Measurements from ENCODE around the gene XYLB.

The XYLB gene

GRCh38 chr3:38371541-38372213 lies 25.1 kb downstream of the XYLB start:
- no peak overlapping the region for H3K4me3 ChIP-seq (ENCODE audit: low read length)
- TF ChIP-seq CTCF (conservative IDR thresholded peaks at IDR 0.05; ENCODE audit: low read length), result no peak
- DNase-seq (ENCODE audit: low read depth), result no peak

- TF ChIP-seq CTCF (conservative IDR thresholded peaks at IDR 0.05; ENCODE audit: low read length), result no peak
- no peak for DNase-seq (ENCODE audit: low read depth)
- no peak overlapping the region for H3K4me3 ChIP-seq (ENCODE audit: low read length)
Measured at GRCh38 chr3:38372214-38372601, 25.6 kb downstream of the XYLB start.

- no peak overlapping the region for H3K4me3 ChIP-seq (ENCODE audit: low read length)
- TF ChIP-seq CTCF (conservative IDR thresholded peaks at IDR 0.05; ENCODE audit: low read length), result no peak
- no peak for DNase-seq (ENCODE audit: low read depth)
Measured at GRCh38 chr3:38374221-38374620, 27.6 kb downstream of the XYLB start.

GRCh38 chr3:38375072-38375471 lies 28.5 kb downstream of the XYLB start:
- no peak overlapping the region for H3K4me3 ChIP-seq (ENCODE audit: low read length)
- DNase-seq (ENCODE audit: low read depth), result no peak
- no peak for TF ChIP-seq CTCF (conservative IDR thresholded peaks at IDR 0.05; ENCODE audit: low read length)

- H3K4me3 ChIP-seq (ENCODE audit: low read length), result no peak overlapping the region
- TF ChIP-seq CTCF (conservative IDR thresholded peaks at IDR 0.05; ENCODE audit: low read length), result no peak
- no peak for DNase-seq (ENCODE audit: low read depth)
Measured at GRCh38 chr3:38375488-38376097, 29.0 kb downstream of the XYLB start.

- no peak for DNase-seq (ENCODE audit: low read depth)
- H3K4me3 ChIP-seq (ENCODE audit: low read length), result no peak overlapping the region
- TF ChIP-seq CTCF (conservative IDR thresholded peaks at IDR 0.05; ENCODE audit: low read length), result no peak
Measured at GRCh38 chr3:38376098-38376816, 29.7 kb downstream of the XYLB start.
